ENCODE results near the gene TRPV5. TPM values are rescaled to one million over a fixed set of nuclear protein-coding genes. Genes with fewer than 3 reads are reported as not detected.

Gene TRPV5
- not detected in 5 replicates for total RNA-seq (2022; extraction: Qiagen RNA extraction)

GRCh38 chr7:142933624-142934023 lies at the start of gene TRPV5:
TRPV5 (minus strand) TSS chr7:142933746; CDS start chr7:142933459, 287 bp downstream.

GRCh38 chr7:142961973-142962926 lies 28.7 kb upstream of the TRPV5 start, which contains the start of gene KEL:
KEL (minus strand) TSS chr7:142962363; CDS start chr7:142962206, 157 bp downstream.

GRCh38 chr7:142939226-142939910 lies 5.8 kb upstream of the TRPV5 start, which contains the start of gene LLCFC1:
LLCFC1 (plus strand) TSS chr7:142939484; CDS start chr7:142939622, 138 bp downstream.

GRCh38 chr7:142885311-142886230 lies 48.0 kb downstream of the TRPV5 start, which contains the start of gene TRPV6:
TRPV6 (minus strand) TSS chr7:142885745.

Other genes starting within 250 kb of the TRPV5 start
- gene PRSS1, start 184.3 kb downstream of the TRPV5 start, total RNA-seq (2022; extraction: Qiagen RNA extraction): not detected in 5 replicates
- not detected in 5 replicates for gene PRSS2, start 162.8 kb downstream of the TRPV5 start, total RNA-seq (2022; extraction: Qiagen RNA extraction)
- gene EPHB6, start 78.7 kb downstream of the TRPV5 start, total RNA-seq (2022; extraction: Qiagen RNA extraction): 0.36 to 0.96 TPM (median 0.59 TPM) in 5 replicates
- not detected in 5 replicates for gene TRPV6, start 48.0 kb downstream of the TRPV5 start, total RNA-seq (2022; extraction: Qiagen RNA extraction)
- not detected in 5 replicates for gene LLCFC1, start 5.7 kb upstream of the TRPV5 start, total RNA-seq (2022; extraction: Qiagen RNA extraction)
- 0.33 TPM in 1 of 5 replicates, not detected in the others for gene KEL, start 28.6 kb upstream of the TRPV5 start, total RNA-seq (2022; extraction: Qiagen RNA extraction)
- not detected in 5 replicates for gene OR9A2, start 93.4 kb upstream of the TRPV5 start, total RNA-seq (2022; extraction: Qiagen RNA extraction)
- gene OR6V1, start 118.6 kb upstream of the TRPV5 start, total RNA-seq (2022; extraction: Qiagen RNA extraction): not detected in 5 replicates
- 0.35 to 0.64 TPM in 2 of 5 replicates, not detected in the others for gene PIP, start 198.3 kb upstream of the TRPV5 start, total RNA-seq (2022; extraction: Qiagen RNA extraction)
- gene TAS2R39, start 249.7 kb upstream of the TRPV5 start, total RNA-seq (2022; extraction: Qiagen RNA extraction): not detected in 5 replicates